ENCODE results near the gene DMD. TPM values are rescaled to one million over a fixed set of nuclear protein-coding genes. Genes with fewer than 3 reads are reported as not detected.

The DMD gene
- total and polyA plus RNA-seq, 5 donors = 49.5 to 173 (median 125) TPM

DNA sequence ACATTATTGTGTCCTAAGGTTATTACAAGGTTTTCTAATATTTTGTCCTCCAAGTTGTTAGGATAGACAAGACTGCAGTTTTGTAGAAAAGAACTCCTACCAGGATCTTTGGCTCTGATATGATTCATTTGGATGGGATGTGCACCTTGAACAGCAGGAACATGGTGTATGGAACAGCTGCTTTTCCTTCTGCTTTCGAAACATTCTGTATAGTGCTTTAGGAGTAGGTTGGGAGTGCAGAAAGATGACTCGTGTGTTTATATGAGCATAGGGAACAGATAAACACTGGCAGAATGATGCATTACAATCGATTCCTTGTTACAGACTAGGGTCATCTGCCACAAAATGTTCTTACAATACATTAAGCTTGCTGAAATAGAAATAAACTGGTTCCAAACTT is 790.1 kb downstream of the DMD start:
- H3K27ac ChIP-seq (ENCODE audit: low read length) = no peak overlapping the region
- ATAC-seq (no peak), DNase-seq (no peak)
- intact Hi-C loops (cut with DNase I) = no loop called here
- no peaks in the 10 kb centered on the region for H3K4me1 ChIP-seq (ENCODE audit: control insufficient read depth, insufficient read depth, low read length)
- no peaks in the 10 kb centered on the region for H3K27me3 ChIP-seq (ENCODE audit: control insufficient read depth, insufficient read depth)
- H3K4me3 ChIP-seq (ENCODE audit: low read length) = no peak overlapping the region
- H3K9me3 ChIP-seq (ENCODE audit: control insufficient read depth, low read length) = no peaks in the 10 kb centered on the region
- 71% methylated on average over 3 of the region's 3 CpGs for WGBS

DNA sequence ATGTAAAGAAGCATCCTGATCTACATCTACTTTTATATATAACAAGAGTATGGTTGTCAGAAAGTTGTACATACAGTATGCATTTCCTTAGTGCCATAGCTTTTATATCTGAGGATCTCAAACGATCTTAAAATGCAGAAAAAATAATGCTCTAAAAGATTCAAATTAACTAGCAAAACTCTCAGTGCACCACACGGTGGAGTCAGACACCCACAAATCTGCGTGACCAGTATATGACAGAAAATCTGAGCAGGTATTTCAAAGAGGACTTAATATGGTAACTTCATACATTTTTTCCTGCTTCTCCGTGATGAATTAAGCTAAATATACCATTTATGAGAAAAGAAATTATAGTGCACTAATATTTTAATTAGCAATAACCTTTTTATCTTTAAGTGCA is 803.0 kb downstream of the DMD start:
- WGBS = 52% methylated on average over 4 of the region's 4 CpGs
- intact Hi-C loops (cut with DNase I) = no loop called here
- H3K9me3 ChIP-seq (ENCODE audit: control insufficient read depth, low read length) = no peaks in the 10 kb centered on the region
- H3K4me1 ChIP-seq (ENCODE audit: control insufficient read depth, insufficient read depth, low read length) = no peaks in the 10 kb centered on the region
- ATAC-seq (no peak), DNase-seq (no peak)
- H3K4me3 ChIP-seq (ENCODE audit: low read length) = no peak overlapping the region
- H3K27me3 ChIP-seq (ENCODE audit: control insufficient read depth, insufficient read depth) = no peaks in the 10 kb centered on the region
- no peak overlapping the region for H3K27ac ChIP-seq (ENCODE audit: low read length)

- DNase-seq (no peak), ATAC-seq (no peak)
- Histone ChIP-seq H3K27me3 (ENCODE audit: control insufficient read depth, insufficient read depth) (no peaks in the 10 kb centered on the region), H3K27ac (ENCODE audit: low read length) (no peak overlapping the region), H3K9me3 (ENCODE audit: control insufficient read depth, low read length) (no peaks in the 10 kb centered on the region), H3K4me3 (ENCODE audit: low read length) (no peak overlapping the region), H3K4me1 (ENCODE audit: control insufficient read depth, insufficient read depth, low read length) (no peaks in the 10 kb centered on the region)
- intact Hi-C loops (cut with DNase I) = no loop called here
- WGBS = 77% methylated on average over 4 of the region's 4 CpGs
Measured at GRCh38 chrX:32397562-32398216, 813.7 kb downstream of the DMD start.

- 44% methylated on average over 2 of the region's 2 CpGs for WGBS
Measured at GRCh38 chrX:32395878-32396277, 815.5 kb downstream of the DMD start.

DNA sequence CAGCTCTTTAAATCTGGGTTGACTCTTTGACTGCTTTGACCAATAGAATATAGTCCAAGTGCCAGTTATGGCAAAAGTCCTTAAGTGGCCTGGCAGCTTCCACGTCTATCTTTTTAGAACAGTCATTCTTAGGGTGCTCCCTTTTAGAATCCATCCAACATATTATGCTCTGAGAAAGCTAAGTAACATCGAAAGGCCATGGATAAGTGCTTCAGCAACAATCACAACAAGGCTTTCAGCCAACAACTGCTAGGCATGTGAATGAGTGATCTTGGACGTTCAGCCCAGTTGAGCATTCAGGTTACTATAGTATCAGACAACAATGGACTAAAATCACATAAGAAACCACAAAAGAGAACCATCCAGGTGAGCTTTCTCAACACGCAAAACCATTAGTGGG is 818.7 kb downstream of the DMD start:
- Histone ChIP-seq H3K27me3 (ENCODE audit: control insufficient read depth, insufficient read depth) (no peaks in the 10 kb centered on the region), H3K4me3 (ENCODE audit: low read length) (no peak overlapping the region), H3K27ac (ENCODE audit: low read length) (no peak overlapping the region), H3K4me1 (ENCODE audit: control insufficient read depth, insufficient read depth, low read length) (no peaks in the 10 kb centered on the region), H3K9me3 (ENCODE audit: control insufficient read depth, low read length) (no peaks in the 10 kb centered on the region)
- 71% methylated on average over 4 of the region's 4 CpGs for WGBS
- DNase-seq (no peak), ATAC-seq (no peak)
- intact Hi-C loops (cut with DNase I) = no loop called here

More at GRCh38 chrX:32395878-32396277, 815.5 kb downstream of the DMD start:
- no peak overlapping the region for H3K4me3 ChIP-seq (ENCODE audit: low read length)
- no peaks in the 10 kb centered on the region for H3K9me3 ChIP-seq (ENCODE audit: control insufficient read depth, low read length)
- H3K4me1 ChIP-seq (ENCODE audit: control insufficient read depth, insufficient read depth, low read length) = no peaks in the 10 kb centered on the region
- no peak overlapping the region for H3K27ac ChIP-seq (ENCODE audit: low read length)
- DNase-seq (no peak), ATAC-seq (no peak)
- intact Hi-C loops (cut with DNase I) = no loop called here
- H3K27me3 ChIP-seq (ENCODE audit: control insufficient read depth, insufficient read depth) = no peaks in the 10 kb centered on the region

- Histone ChIP-seq H3K27me3 (ENCODE audit: control insufficient read depth, insufficient read depth) (no peaks in the 10 kb centered on the region), H3K27ac (ENCODE audit: low read length) (no peak overlapping the region), H3K9me3 (ENCODE audit: control insufficient read depth, low read length) (no peaks in the 10 kb centered on the region), H3K4me1 (ENCODE audit: control insufficient read depth, insufficient read depth, low read length) (no peaks in the 10 kb centered on the region), H3K4me3 (ENCODE audit: low read length) (no peak overlapping the region)
- no peak for DNase-seq
- WGBS = 62% methylated on average over 5 of the region's 5 CpGs
- no peak for ATAC-seq
- intact Hi-C loops (cut with DNase I) = no loop called here
Measured at GRCh38 chrX:32370456-32371205, 840.7 kb downstream of the DMD start.

GRCh38 chrX:32293962-32294700 is 917.2 kb downstream of the DMD start:
- WGBS = 37% methylated on average over 7 of the region's 7 CpGs
- Histone ChIP-seq H3K27me3 (ENCODE audit: control insufficient read depth, insufficient read depth) (no peaks in the 10 kb centered on the region), H3K4me1 (ENCODE audit: control insufficient read depth, insufficient read depth, low read length) (no peaks in the 10 kb centered on the region), H3K4me3 (ENCODE audit: low read length) (no peak overlapping the region), H3K27ac (ENCODE audit: low read length) (no peak overlapping the region), H3K9me3 (ENCODE audit: control insufficient read depth, low read length) (no peaks in the 10 kb centered on the region)
- ATAC-seq = no peak
- no peak for DNase-seq
- intact Hi-C loops (cut with DNase I) = no loop called here

GRCh38 chrX:32289356-32289755 is 922.0 kb downstream of the DMD start:
- Histone ChIP-seq H3K4me1 (ENCODE audit: control insufficient read depth, insufficient read depth, low read length) (no peaks in the 10 kb centered on the region), H3K27me3 (ENCODE audit: control insufficient read depth, insufficient read depth) (no peaks in the 10 kb centered on the region), H3K9me3 (ENCODE audit: control insufficient read depth, low read length) (no peaks in the 10 kb centered on the region), H3K4me3 (ENCODE audit: low read length) (no peak overlapping the region), H3K27ac (ENCODE audit: low read length) (no peak overlapping the region)
- intact Hi-C loops (cut with DNase I) = no loop called here
- no peak for DNase-seq
- WGBS = 44% methylated on average over 3 of the region's 3 CpGs
- ATAC-seq = no peak

DNA sequence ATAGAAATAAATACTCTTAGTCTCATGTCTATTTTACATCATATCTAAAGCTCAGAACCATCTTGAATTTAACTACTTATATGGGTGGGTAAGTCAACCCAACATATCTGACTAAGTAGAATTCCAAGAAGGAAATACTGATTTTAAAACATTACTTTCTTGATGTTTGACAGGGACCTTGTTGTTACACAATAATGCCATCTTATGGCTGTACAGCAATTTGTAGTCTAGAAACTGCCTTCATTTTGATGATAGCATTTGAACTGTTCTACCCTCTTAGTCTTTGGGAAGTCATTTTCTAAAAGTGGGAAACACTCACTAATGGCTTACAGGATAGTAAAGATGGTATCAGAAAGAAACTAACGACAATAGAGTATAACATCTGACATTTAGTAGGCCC is 929.5 kb downstream of the DMD start:
- intact Hi-C loops (cut with DNase I) = no loop called here
- 47% methylated on average over 1 of the region's 1 CpG for WGBS
- no peaks in the 10 kb centered on the region for H3K4me1 ChIP-seq (ENCODE audit: control insufficient read depth, insufficient read depth, low read length)
- H3K27ac ChIP-seq (ENCODE audit: low read length) = no peak overlapping the region
- ATAC-seq = no peak
- no peaks in the 10 kb centered on the region for H3K27me3 ChIP-seq (ENCODE audit: control insufficient read depth, insufficient read depth)
- H3K4me3 ChIP-seq (ENCODE audit: low read length) = no peak overlapping the region
- DNase-seq = no peak
- H3K9me3 ChIP-seq (ENCODE audit: control insufficient read depth, low read length) = no peaks in the 10 kb centered on the region

GRCh38 chrX:32280921-32281320 is 930.4 kb downstream of the DMD start:
- no peak overlapping the region for H3K4me3 ChIP-seq (ENCODE audit: low read length)
- H3K9me3 ChIP-seq (ENCODE audit: control insufficient read depth, low read length) = no peaks in the 10 kb centered on the region
- H3K27me3 ChIP-seq (ENCODE audit: control insufficient read depth, insufficient read depth) = no peaks in the 10 kb centered on the region
- no peak overlapping the region for H3K27ac ChIP-seq (ENCODE audit: low read length)
- intact Hi-C loops (cut with DNase I) = no loop called here
- WGBS = 59% methylated on average over 3 of the region's 3 CpGs
- no peaks in the 10 kb centered on the region for H3K4me1 ChIP-seq (ENCODE audit: control insufficient read depth, insufficient read depth, low read length)
- DNase-seq = no peak
- no peak for ATAC-seq

GRCh38 chrX:32280489-32280888 is 930.9 kb downstream of the DMD start:
- 19% methylated on average over 2 of the region's 2 CpGs for WGBS
- intact Hi-C loops (cut with DNase I) = no loop called here
- no peak overlapping the region for H3K4me3 ChIP-seq (ENCODE audit: low read length)
- H3K27me3 ChIP-seq (ENCODE audit: control insufficient read depth, insufficient read depth) = no peaks in the 10 kb centered on the region
- no peaks in the 10 kb centered on the region for H3K9me3 ChIP-seq (ENCODE audit: control insufficient read depth, low read length)
- DNase-seq = no peak
- H3K27ac ChIP-seq (ENCODE audit: low read length) = no peak overlapping the region
- no peaks in the 10 kb centered on the region for H3K4me1 ChIP-seq (ENCODE audit: control insufficient read depth, insufficient read depth, low read length)
- no peak for ATAC-seq

All from right cardiac atrium (tissue), 5 donors.